ENCODE results near the gene MARVELD1.

The MARVELD1 gene

DNA sequence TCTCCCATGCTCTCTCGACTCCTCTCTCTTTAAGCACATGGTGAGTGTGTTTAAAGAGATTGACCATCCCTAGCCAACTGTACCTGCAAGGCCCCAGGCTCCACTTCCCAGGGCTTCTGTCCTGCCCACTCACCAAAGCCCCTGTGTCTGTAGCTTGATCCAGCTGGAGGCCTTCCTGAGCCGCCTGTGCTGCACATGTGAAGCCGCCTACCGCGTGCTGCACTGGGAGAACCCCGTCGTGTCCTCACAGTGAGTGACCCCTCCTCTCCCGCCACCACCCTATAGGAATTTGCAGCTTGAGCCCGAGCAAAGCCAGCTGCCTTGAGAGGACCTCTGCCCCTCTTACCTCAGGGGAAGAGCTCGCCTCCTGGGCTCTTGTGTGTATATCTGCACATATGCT is 34.6 kb downstream of the MARVELD1 start:
- DNase-seq (ENCODE audit: low spot score in 2 of 2): no peak
- H3K9me3 Mint-ChIP-seq: no peaks in the 10 kb centered on the region
- ATAC-seq: no peak
- H3K4me3 Mint-ChIP-seq: no peak overlapping the region
- peaks cover 100% of the 10 kb centered on the region for H3K36me3 Mint-ChIP-seq
- peaks cover 25% of the 10 kb centered on the region for H3K4me1 Mint-ChIP-seq
- H3K27ac Mint-ChIP-seq: no peak overlapping the region

DNA sequence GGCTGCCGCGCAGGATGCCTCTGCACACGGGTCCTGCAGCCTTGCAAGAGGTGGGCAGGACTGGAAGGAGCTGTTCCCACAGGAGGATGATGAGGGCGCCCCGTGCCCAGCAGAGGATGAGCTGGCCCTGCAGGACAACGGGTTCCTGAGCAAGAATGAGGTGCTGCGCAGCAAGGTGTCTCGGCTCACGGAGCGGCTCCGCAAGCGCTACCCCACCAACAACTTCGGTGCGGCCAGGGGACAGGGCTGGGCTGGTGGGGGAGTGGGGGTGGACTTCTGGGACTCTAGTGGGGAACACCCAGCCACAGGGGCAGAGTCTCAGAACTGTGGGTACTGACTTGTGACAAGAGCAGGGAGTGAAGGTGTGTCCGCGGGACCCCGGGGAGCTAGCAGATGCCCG is 39.4 kb downstream of the MARVELD1 start:
- no peak overlapping the region for H3K27ac Mint-ChIP-seq
- no peaks in the 10 kb centered on the region for H3K9me3 Mint-ChIP-seq
- DNase-seq (ENCODE audit: low spot score in 2 of 2): no peak
- H3K4me1 Mint-ChIP-seq: peaks cover 7% of the 10 kb centered on the region
- no peak overlapping the region for H3K4me3 Mint-ChIP-seq
- peaks cover 100% of the 10 kb centered on the region for H3K36me3 Mint-ChIP-seq
- no peak for ATAC-seq

DNA sequence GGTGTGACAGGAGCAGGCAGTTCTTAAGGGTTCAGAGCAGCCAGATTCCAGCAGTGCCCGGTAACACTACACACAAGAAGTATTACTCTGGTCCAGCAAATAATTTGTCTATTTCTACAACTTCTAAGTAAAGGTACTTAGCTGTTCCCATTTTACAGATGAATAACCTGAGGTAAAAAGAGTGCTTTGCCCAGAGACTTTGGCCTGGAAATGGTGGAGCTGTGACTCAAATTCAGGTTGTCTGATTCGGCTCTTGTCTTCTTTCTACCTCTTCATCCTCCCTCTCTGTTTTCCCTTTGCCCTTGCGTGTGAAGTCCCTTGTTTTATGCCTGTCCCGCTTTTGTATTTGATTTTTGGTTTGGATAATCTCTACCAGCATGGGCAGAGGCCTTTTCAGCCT is 41.2 kb downstream of the MARVELD1 start:
- peak overlapping the region; percentile 29 for H3K27ac Mint-ChIP-seq

DNA sequence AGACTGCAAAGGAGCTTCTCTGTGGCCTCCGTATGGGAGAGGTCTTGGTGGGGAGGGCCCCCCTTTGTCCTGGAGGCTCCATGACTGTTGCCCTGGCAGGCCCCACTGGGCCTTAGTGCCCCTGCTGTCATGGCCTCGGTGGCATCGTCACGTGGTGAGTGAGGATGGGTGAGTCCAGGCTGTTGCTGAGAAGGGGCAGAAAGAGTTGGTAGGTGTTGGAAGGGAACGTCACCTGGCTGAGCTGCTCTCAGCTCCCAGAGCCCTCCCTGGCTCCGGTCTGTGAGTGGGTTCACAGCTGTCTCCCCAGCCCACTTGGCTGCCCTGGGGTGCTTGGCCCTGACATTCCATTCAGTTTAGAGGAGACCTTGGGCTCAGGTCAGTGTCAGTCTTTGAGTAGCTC is 42.2 kb downstream of the MARVELD1 start:
- Mint-ChIP-seq H3K36me3 (peaks cover 99% of the 10 kb centered on the region), H3K27ac (no peak overlapping the region), H3K4me1 (peaks cover 7% of the 10 kb centered on the region), H3K4me3 (no peak overlapping the region), H3K9me3 (no peaks in the 10 kb centered on the region)
- no peak for ATAC-seq
- no peak for DNase-seq (ENCODE audit: low spot score in 2 of 2)

More for the DNA sequence above, 41.2 kb downstream of the MARVELD1 start:
- DNase-seq (ENCODE audit: low spot score in 2 of 2): no peak
- no peak for ATAC-seq
- Mint-ChIP-seq H3K9me3 (no peaks in the 10 kb centered on the region), H3K4me3 (no peak overlapping the region), H3K4me1 (peaks cover 7% of the 10 kb centered on the region), H3K36me3 (peaks cover 99% of the 10 kb centered on the region)

DNA sequence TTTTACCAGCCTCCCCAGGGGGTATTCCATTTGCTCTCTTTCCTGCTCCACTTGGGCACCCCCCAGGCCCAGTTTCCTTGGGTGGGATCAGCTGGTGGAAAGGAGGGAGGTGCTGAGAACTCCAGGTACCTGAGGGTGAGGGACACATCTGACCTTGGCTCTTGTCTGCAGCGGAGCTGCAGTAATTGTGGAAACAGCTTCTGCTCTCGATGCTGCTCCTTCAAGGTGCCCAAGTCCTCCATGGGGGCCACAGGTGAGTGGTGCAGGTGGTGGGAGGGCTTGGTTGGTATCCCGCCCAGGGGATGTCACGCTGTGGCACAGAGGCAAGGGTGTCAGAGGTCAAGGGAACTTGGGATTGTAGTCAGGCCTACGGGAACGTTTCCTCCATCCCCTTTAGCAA is 43.9 kb downstream of the MARVELD1 start:
- DNase-seq (ENCODE audit: low spot score in 2 of 2) (no peak), ATAC-seq (no peak)
- Mint-ChIP-seq H3K36me3 (peaks cover 95% of the 10 kb centered on the region), H3K4me3 (no peak overlapping the region), H3K9me3 (no peaks in the 10 kb centered on the region), H3K4me1 (no peaks in the 10 kb centered on the region), H3K27ac (no peak overlapping the region)

DNA sequence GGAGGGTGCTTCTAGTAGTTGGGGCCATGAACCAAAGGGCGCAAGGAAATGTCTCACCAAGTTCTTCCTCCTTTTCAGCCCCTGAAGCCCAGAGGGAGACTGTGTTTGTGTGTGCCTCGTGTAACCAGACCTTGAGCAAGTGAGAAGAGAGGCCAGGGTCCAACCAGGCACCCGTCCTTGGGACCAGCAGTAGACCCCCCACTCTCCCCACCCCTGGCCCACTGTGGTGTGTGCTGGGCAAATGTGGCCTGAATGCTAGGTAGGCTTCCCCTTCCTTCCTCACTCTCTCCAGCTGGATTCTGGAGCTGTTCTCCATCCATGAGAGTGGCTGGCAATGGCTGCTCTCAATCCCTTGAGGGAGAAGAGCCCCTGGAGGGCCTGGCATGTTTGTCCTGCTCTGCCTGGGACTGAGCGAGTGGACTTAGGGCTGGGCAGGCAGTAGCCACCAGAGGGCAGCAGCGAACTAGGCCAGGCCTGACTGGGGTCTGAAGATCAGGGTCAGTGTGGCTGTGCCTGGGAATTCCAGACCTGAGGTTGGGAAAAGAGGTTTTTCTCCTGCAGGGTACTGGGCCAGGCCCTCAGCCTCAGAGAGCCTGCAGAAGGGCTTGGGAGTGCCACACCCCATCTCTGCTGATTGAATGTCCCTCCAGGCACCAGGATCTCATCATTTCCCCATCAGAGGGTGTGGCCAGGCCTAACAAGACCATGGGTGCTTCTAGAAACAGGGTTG is 45.8 kb downstream of the MARVELD1 start:
- peaks cover 76% of the 10 kb centered on the region for H3K36me3 Mint-ChIP-seq
- ATAC-seq: peak; percentile 70
- peak; percentile 43 to 69 for DNase-seq (ENCODE audit: low spot score in 2 of 2)
- H3K9me3 Mint-ChIP-seq: no peaks in the 10 kb centered on the region
- no peak overlapping the region for H3K4me3 Mint-ChIP-seq
- H3K4me1 Mint-ChIP-seq: no peaks in the 10 kb centered on the region
- H3K27ac Mint-ChIP-seq: no peak overlapping the region

DNA sequence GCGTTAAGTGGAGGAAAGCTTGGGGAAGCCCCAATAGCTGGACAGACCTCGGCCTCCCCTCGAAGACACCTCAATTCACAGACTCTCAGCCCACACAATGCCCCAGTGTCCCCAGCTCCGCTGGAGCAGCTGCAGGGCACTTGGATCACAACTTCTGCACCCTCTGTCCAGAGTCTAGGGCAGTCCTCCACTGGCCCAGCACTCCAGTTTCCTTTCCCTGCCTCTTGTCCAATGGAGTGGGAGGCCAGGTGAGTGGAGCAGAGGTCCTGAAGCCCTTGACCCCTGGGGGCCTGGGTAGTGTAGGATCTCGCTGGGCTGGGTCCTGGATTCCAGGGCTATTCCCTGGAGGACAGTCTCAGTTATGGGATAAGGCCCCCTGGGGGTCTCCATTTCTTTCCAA is 46.4 kb downstream of the MARVELD1 start:
- no peak for ATAC-seq
- DNase-seq (ENCODE audit: low spot score in 2 of 2): no peak
- Mint-ChIP-seq H3K4me3 (no peak overlapping the region), H3K27ac (no peak overlapping the region), H3K36me3 (peaks cover 75% of the 10 kb centered on the region), H3K4me1 (no peaks in the 10 kb centered on the region), H3K9me3 (no peaks in the 10 kb centered on the region)

DNA sequence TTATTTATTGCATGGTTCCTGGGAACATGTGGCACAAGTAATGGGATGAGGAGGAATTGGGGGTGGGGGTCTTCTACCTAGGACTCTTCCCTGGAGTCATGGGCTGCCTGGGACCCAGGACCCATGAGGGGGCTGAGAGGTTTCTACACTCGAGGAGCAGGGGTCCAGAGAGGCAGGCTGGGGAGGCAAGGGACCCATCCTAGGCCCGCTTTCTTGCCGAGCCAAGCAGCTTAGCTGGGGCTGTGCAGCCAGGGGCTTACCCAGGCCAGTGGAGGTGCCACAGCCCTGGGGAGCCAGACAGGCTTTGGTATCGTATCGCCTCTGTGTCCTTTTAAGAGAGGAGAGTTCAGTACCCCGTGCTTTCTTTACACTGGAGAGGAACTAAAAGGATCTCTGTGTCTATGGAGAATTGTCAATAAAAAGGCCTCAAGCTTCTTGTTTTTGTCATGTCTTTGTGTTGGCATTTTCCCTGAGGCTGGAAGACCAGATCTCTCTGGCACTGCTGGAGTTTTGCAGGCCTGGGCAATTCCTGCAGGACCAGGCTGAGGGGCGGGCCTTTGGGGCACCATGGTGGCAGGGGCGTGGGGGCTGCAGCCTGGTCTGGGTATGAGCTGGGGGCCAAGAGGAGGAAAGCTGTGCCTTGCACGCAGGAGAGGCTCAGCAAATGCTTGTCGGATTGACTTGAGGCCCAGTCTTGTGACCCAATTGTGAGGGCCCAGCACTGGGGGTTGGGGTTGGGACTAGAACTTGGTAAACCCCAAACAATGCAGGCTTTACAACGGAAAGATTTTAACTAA is 47.1 kb downstream of the MARVELD1 start:
- peaks cover 69% of the 10 kb centered on the region for H3K36me3 Mint-ChIP-seq
- DNase-seq (ENCODE audit: low spot score in 2 of 2): no peak
- no peak overlapping the region for H3K4me3 Mint-ChIP-seq
- no peaks in the 10 kb centered on the region for H3K9me3 Mint-ChIP-seq
- H3K4me1 Mint-ChIP-seq: no peaks in the 10 kb centered on the region
- no peak overlapping the region for H3K27ac Mint-ChIP-seq
- ATAC-seq: no peak

DNA sequence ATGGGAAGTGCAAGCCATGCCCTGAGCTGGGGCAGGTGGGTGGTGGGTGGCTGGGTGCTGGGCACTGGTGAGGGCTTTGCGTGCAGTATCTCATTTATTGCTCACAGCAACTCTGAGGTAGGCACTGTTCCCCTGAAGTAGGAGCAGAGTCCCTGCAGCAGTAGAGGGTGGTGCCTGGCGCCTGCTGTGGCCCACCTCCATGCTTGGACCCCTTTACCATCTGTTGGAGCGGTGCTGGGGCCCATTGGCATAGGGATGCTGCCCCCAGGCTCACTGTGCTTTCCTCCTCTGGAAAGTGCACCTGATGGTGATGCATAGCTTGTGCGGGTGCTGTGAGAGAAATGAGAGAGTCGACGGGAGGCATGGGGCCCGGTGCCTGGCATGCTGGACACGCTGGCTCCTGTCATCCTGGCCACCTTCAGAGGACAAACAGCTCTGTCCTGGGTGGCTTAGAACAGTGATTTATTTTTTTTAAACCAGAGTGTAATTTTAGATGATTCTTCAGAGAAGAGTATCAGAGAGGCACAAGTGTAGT is 47.9 kb downstream of the MARVELD1 start:
- Mint-ChIP-seq H3K4me1 (no peaks in the 10 kb centered on the region), H3K4me3 (no peak overlapping the region), H3K9me3 (no peaks in the 10 kb centered on the region), H3K36me3 (peaks cover 61% of the 10 kb centered on the region), H3K27ac (no peak overlapping the region)
- ATAC-seq (no peak), DNase-seq (ENCODE audit: low spot score in 2 of 2) (no peak)

DNA sequence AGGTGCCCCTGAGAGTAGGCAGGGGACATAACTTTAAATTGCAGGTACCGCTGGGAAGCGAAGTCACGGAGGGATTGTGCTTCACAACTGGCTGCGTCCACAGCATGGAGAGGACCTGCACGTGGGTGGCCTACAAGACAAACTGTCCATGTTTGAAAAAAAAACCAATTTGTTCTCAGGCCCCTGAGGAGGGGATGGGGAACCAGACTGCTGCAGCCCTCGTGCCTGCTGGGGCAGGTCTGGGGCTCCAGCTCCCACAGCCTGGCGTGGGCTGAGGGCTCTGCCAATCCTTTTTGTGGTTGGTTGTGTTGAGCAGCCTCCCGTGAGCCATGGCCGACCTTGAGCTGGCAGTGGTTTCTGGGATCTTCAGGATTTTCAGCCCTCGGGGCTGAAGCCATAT is 48.5 kb downstream of the MARVELD1 start:
- no peaks in the 10 kb centered on the region for H3K4me1 Mint-ChIP-seq
- H3K4me3 Mint-ChIP-seq: no peak overlapping the region
- DNase-seq (ENCODE audit: low spot score in 2 of 2): no peak
- no peaks in the 10 kb centered on the region for H3K9me3 Mint-ChIP-seq
- H3K27ac Mint-ChIP-seq: no peak overlapping the region
- ATAC-seq: no peak
- H3K36me3 Mint-ChIP-seq: peaks cover 55% of the 10 kb centered on the region

DNA sequence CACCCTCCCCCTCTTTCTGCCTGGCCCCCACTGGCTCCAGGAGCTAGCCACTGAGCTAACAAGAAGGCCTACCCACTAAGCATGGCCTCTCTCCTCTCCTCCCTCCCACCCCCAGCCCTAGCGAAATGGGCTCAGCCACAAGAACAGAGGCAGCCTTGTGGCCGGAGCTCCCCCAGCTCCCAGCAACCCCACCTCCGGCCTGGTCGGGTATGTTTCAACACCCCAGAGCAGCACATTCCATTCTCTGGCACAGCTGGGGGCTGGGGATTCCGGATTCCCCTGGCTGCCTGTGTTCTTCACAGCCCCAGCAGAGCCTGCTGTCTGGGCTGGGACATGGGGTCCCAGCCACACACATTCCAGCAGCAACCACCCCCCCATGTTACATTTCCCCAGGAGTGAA is 49.3 kb downstream of the MARVELD1 start:
- Mint-ChIP-seq H3K36me3 (peaks cover 47% of the 10 kb centered on the region), H3K9me3 (no peaks in the 10 kb centered on the region), H3K4me3 (no peak overlapping the region), H3K4me1 (no peaks in the 10 kb centered on the region), H3K27ac (no peak overlapping the region)
- DNase-seq (ENCODE audit: low spot score in 2 of 2) (no peak), ATAC-seq (no peak)

DNA sequence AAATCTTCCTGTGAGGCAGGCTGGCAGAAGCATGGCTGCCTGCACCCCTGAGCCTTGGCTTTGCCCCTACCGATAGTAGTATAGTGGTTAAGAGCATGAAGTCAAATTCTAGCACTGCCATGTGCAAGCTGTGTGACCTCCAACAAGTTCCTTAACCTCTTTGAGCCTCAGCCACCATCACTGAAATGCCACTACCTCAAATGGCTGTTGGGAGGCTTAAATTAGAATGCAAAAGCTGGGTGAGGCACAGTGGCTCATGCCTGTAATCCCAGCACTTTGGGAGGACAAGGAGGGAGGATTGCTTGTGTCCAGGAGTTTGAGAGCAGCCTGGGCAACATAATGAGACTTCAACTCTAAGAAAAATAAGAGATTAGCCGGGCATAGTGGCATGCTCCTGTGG is 49.9 kb downstream of the MARVELD1 start:
- DNase-seq (ENCODE audit: low spot score in 2 of 2): no peak

DNA sequence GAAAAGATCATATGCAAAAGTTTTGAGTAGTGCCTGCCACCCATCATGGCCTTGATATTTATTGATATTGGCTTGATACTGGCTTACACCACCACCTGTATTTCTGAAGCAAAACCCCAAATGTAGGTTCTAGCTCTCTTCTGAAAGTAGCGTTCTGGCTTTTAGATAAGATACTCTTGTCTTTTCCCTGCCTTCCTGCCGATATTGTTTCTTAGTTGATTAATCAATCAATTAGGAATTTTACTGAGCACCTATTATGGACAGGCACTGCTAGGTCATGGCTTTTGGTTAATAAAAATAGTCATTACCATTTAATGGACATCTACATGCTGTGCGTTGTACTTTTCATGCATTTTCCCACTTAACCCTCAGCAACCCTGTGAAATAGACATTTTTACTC is 50.4 kb downstream of the MARVELD1 start:
- Mint-ChIP-seq H3K4me3 (no peak overlapping the region), H3K36me3 (peaks cover 37% of the 10 kb centered on the region), H3K27ac (no peak overlapping the region), H3K4me1 (no peaks in the 10 kb centered on the region), H3K9me3 (no peaks in the 10 kb centered on the region)
- ATAC-seq (no peak), DNase-seq (ENCODE audit: low spot score in 2 of 2) (no peak)

More for the DNA sequence above, 49.9 kb downstream of the MARVELD1 start:
- no peak for ATAC-seq
- H3K9me3 Mint-ChIP-seq: no peaks in the 10 kb centered on the region
- H3K4me1 Mint-ChIP-seq: no peaks in the 10 kb centered on the region
- no peak overlapping the region for H3K27ac Mint-ChIP-seq
- H3K36me3 Mint-ChIP-seq: peaks cover 41% of the 10 kb centered on the region
- no peak overlapping the region for H3K4me3 Mint-ChIP-seq

DNA sequence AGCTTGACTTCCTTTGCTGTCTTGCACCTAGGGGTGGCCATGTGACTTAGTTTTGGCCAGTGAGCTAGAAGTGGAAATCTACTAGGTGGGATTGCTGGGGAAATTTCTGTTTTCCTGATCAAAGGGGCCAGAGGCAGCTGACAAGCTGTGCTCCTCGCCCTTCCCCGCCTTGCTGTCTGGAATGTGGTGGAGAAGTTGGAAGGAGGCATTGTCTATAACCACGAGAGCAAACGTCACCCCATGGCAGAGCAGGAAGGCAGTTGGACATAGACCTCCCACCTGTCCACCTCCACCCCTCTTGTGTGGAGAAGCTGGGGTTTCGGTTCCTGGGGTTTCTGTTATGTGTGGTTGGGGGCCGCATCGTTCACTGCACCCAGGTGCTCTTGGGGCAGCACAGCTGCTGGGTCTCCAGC is 51.0 kb downstream of the MARVELD1 start:
- H3K4me1 Mint-ChIP-seq: no peaks in the 10 kb centered on the region
- no peak for DNase-seq (ENCODE audit: low spot score in 2 of 2)
- H3K4me3 Mint-ChIP-seq: no peak overlapping the region
- no peak for ATAC-seq
- peaks cover 35% of the 10 kb centered on the region for H3K36me3 Mint-ChIP-seq
- no peak overlapping the region for H3K27ac Mint-ChIP-seq
- no peaks in the 10 kb centered on the region for H3K9me3 Mint-ChIP-seq

DNA sequence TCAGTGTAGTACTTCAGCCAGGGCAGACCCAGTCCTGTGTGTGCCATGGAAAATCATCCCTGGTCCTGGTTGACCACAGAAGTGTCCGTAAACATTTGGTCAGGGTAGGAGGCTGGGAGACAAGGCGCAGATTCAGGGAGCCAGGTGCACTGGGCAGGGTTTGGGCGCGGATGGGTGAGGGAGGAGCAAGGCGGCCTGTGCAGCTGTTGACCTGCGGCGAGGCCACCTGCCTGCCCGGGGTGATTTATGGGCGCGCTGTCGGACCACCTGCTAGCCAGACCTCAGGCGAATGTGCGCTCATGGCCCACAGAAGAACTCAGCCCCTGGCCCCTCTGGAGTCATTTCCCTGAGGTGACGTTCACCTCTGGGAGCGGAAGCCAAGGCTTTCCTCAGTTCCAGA is 51.7 kb downstream of the MARVELD1 start:
- DNase-seq (ENCODE audit: low spot score in 2 of 2): no peak
- H3K4me1 Mint-ChIP-seq: peaks cover 1% of the 10 kb centered on the region
- no peak for ATAC-seq
- no peaks in the 10 kb centered on the region for H3K9me3 Mint-ChIP-seq
- no peak overlapping the region for H3K4me3 Mint-ChIP-seq
- H3K27ac Mint-ChIP-seq: no peak overlapping the region
- H3K36me3 Mint-ChIP-seq: peaks cover 30% of the 10 kb centered on the region

Measured in stimulated activated effector memory CD8-positive, alpha-beta T cell treated with anti-CD3 and anti-CD28 coated beads, Interleukin-12 subunit alpha, Interleukin-12 subunit beta, amount 100 ng/mL, for 72 hours (primary cell).